SK-N-SH treated with all-trans-retinoic acid at 6 μM for 48 hours (cell line): ENCODE data around the gene ANKRD29.

Experiments used
- ATAC-seq: fragments of 200-7000 bp; cut with Tn5 transposase; 3 replicates; pipeline ENCODE4 v1.9.1; 2020; ENCODE audit warnings: mild to moderate bottlenecking, moderate library complexity
- ARNTL ChIP-seq: fragments of 450-650 bp; formaldehyde crosslinking; IDR thresholded peaks from 2 replicates; pipeline ENCODE4 v1.5.0; 2020; ENCODE audit warnings: low read depth, mild to moderate bottlenecking, moderate library complexity, borderline replicate concordance
- BACH2 ChIP-seq: fragments of 250-450 bp; sonication (Bioruptor Pico); IDR thresholded peaks from 2 replicates; pipeline ENCODE4 v1.9.0; 2021; ENCODE audit warnings: mild to moderate bottlenecking, borderline replicate concordance
- CREB5 ChIP-seq: fragments of 250-450 bp; sonication (Bioruptor Pico); IDR thresholded peaks from 2 replicates; pipeline ENCODE4 v1.5.1; 2020; ENCODE audit warnings: low read depth, mild to moderate bottlenecking, moderate library complexity
- CSDC2 ChIP-seq: fragments of 250-450 bp; sonication (Bioruptor Pico); IDR thresholded peaks from 2 replicates; pipeline ENCODE4 v1.5.0; 2020; ENCODE audit warnings: mild to moderate bottlenecking, moderate library complexity
- ESRRG ChIP-seq: fragments of 250-450 bp; sonication (Bioruptor Pico); IDR thresholded peaks from 2 replicates; pipeline ENCODE4 v1.6.1; 2021; ENCODE audit warnings: mild to moderate bottlenecking
- GLIS3 ChIP-seq: fragments of 250-450 bp; sonication (Bioruptor Pico); IDR thresholded peaks from 2 replicates; pipeline ENCODE4 v1.5.0; 2020; ENCODE audit warnings: mild to moderate bottlenecking, moderate library complexity
- ISL1 ChIP-seq: fragments of 250-450 bp; sonication (Bioruptor Pico); IDR thresholded peaks from 2 replicates; pipeline ENCODE4 v2.1.2; 2022; ENCODE audit warnings: mild to moderate bottlenecking, moderate library complexity
- OSR1 ChIP-seq: fragments of 250-450 bp; sonication (Bioruptor Pico); IDR thresholded peaks from 2 replicates; pipeline ENCODE4 v1.8.0; 2022; ENCODE audit warnings: moderate library complexity, mild to moderate bottlenecking, inconsistent platforms
- PPARA ChIP-seq: fragments of 250-450 bp; sonication (Bioruptor Pico); IDR thresholded peaks from 2 replicates; pipeline ENCODE4 v1.5.0; 2020; ENCODE audit warnings: mild to moderate bottlenecking, borderline replicate concordance
- TOX ChIP-seq: fragments of 250-450 bp; sonication (Bioruptor Pico); IDR thresholded peaks from 2 replicates; pipeline ENCODE4 v1.8.0; 2021; ENCODE audit warnings: mild to moderate bottlenecking, moderate library complexity, borderline replicate concordance
- ZC3H10 ChIP-seq: fragments of 250-450 bp; sonication (Bioruptor Pico); IDR thresholded peaks from 2 replicates; pipeline ENCODE4 v1.5.1; 2021; ENCODE audit warnings: mild to moderate bottlenecking, moderate library complexity
- ZFP3 ChIP-seq: fragments of 250-450 bp; sonication (Bioruptor Pico); IDR thresholded peaks from 2 replicates; pipeline ENCODE4 v1.5.0; 2020; ENCODE audit warnings: mild to moderate bottlenecking, moderate library complexity
- ZFP30 ChIP-seq: fragments of 450-650 bp; formaldehyde crosslinking; IDR thresholded peaks from 2 replicates; pipeline ENCODE4 v1.5.0; 2022; ENCODE audit warnings: mild to moderate bottlenecking, moderate library complexity
- ZNF565 ChIP-seq: fragments of 450-650 bp; formaldehyde crosslinking; conservative IDR thresholded peaks from 2 replicates; pipeline ENCODE4 v1.5.0; 2020; ENCODE audit warnings: low read depth, mild to moderate bottlenecking, moderate library complexity
- ZNF70 ChIP-seq: fragments of 450-650 bp; formaldehyde crosslinking; IDR thresholded peaks from 2 replicates; pipeline ENCODE4 v1.5.0; 2020; ENCODE audit warnings: mild to moderate bottlenecking, moderate library complexity
- ZNF8 ChIP-seq: fragments of 450-650 bp; formaldehyde crosslinking; IDR thresholded peaks from 2 replicates; pipeline ENCODE4 v1.5.0; 2020; ENCODE audit warnings: mild to moderate bottlenecking, moderate library complexity
- TF ChIP-seq, protein P1 (sequence below): fragments of 250-450 bp; sonication (Bioruptor Pico); IDR thresholded peaks from 2 replicates; pipeline ENCODE4 v1.5.0; 2020; ENCODE audit warnings: mild to moderate bottlenecking, moderate library complexity
- TF ChIP-seq, protein P2 (sequence below): fragments of 250-450 bp; sonication (Bioruptor Pico); IDR thresholded peaks from 2 replicates; pipeline ENCODE4 v1.5.1; 2021; ENCODE audit warnings: mild to moderate bottlenecking, moderate library complexity
- TF ChIP-seq, protein P3 (sequence below): fragments of 250-450 bp; sonication (Bioruptor Pico); IDR thresholded peaks from 2 replicates; pipeline ENCODE4 v1.8.0; 2020; ENCODE audit warnings: mild to moderate bottlenecking, moderate library complexity, borderline replicate concordance

ANKRD29 gene

GRCh38 chr18:23572012-23572411 lies 90.7 kb downstream of the ANKRD29 start (continued):
- TF ChIP-seq, protein P1, sequence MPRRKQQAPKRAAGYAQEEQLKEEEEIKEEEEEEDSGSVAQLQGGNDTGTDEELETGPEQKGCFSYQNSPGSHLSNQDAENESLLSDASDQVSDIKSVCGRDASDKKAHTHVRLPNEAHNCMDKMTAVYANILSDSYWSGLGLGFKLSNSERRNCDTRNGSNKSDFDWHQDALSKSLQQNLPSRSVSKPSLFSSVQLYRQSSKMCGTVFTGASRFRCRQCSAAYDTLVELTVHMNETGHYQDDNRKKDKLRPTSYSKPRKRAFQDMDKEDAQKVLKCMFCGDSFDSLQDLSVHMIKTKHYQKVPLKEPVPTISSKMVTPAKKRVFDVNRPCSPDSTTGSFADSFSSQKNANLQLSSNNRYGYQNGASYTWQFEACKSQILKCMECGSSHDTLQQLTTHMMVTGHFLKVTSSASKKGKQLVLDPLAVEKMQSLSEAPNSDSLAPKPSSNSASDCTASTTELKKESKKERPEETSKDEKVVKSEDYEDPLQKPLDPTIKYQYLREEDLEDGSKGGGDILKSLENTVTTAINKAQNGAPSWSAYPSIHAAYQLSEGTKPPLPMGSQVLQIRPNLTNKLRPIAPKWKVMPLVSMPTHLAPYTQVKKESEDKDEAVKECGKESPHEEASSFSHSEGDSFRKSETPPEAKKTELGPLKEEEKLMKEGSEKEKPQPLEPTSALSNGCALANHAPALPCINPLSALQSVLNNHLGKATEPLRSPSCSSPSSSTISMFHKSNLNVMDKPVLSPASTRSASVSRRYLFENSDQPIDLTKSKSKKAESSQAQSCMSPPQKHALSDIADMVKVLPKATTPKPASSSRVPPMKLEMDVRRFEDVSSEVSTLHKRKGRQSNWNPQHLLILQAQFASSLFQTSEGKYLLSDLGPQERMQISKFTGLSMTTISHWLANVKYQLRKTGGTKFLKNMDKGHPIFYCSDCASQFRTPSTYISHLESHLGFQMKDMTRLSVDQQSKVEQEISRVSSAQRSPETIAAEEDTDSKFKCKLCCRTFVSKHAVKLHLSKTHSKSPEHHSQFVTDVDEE (CRISPR knock-in tag), result no peak
- TF ChIP-seq, protein P2, sequence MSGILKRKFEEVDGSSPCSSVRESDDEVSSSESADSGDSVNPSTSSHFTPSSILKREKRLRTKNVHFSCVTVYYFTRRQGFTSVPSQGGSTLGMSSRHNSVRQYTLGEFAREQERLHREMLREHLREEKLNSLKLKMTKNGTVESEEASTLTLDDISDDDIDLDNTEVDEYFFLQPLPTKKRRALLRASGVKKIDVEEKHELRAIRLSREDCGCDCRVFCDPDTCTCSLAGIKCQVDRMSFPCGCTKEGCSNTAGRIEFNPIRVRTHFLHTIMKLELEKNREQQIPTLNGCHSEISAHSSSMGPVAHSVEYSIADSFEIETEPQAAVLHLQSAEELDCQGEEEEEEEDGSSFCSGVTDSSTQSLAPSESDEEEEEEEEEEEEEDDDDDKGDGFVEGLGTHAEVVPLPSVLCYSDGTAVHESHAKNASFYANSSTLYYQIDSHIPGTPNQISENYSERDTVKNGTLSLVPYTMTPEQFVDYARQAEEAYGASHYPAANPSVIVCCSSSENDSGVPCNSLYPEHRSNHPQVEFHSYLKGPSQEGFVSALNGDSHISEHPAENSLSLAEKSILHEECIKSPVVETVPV (CRISPR knock-in tag), result no peak

GRCh38 chr18:23570912-23571504 lies 91.7 kb downstream of the ANKRD29 start:
- no peak for TF ChIP-seq ESRRG (CRISPR knock-in tag)
- no peak for TF ChIP-seq ARNTL
- TF ChIP-seq ZFP3 (CRISPR knock-in tag), result no peak
- TF ChIP-seq CSDC2 (CRISPR knock-in tag), result no peak
- TF ChIP-seq, protein P3, sequence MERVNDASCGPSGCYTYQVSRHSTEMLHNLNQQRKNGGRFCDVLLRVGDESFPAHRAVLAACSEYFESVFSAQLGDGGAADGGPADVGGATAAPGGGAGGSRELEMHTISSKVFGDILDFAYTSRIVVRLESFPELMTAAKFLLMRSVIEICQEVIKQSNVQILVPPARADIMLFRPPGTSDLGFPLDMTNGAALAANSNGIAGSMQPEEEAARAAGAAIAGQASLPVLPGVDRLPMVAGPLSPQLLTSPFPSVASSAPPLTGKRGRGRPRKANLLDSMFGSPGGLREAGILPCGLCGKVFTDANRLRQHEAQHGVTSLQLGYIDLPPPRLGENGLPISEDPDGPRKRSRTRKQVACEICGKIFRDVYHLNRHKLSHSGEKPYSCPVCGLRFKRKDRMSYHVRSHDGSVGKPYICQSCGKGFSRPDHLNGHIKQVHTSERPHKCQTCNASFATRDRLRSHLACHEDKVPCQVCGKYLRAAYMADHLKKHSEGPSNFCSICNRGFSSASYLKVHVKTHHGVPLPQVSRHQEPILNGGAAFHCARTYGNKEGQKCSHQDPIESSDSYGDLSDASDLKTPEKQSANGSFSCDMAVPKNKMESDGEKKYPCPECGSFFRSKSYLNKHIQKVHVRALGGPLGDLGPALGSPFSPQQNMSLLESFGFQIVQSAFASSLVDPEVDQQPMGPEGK (CRISPR knock-in tag), result no peak
- no peak for TF ChIP-seq GLIS3 (CRISPR knock-in tag)
- TF ChIP-seq, protein P2 (CRISPR knock-in tag), result no peak
- TF ChIP-seq PPARA (CRISPR knock-in tag), result no peak
- no peak for TF ChIP-seq ISL1 (CRISPR knock-in tag)
- no peak for TF ChIP-seq BACH2 (CRISPR knock-in tag)
- TF ChIP-seq TOX (CRISPR knock-in tag), result no peak
- no peak for TF ChIP-seq ZNF70 (CRISPR knock-in tag)
- TF ChIP-seq OSR1 (CRISPR knock-in tag), result no peak
- no peak for TF ChIP-seq ZNF8 (CRISPR knock-in tag)
- TF ChIP-seq CREB5 (CRISPR knock-in tag), result no peak
- no peak for ATAC-seq

GRCh38 chr18:23569299-23570063 lies 93.2 kb downstream of the ANKRD29 start:
- TF ChIP-seq, protein P2 (CRISPR knock-in tag), result no peak
- TF ChIP-seq ZFP30 (CRISPR knock-in tag), result no peak
- no peak for TF ChIP-seq ARNTL
- no peak for TF ChIP-seq OSR1 (CRISPR knock-in tag)
- no peak for TF ChIP-seq BACH2 (CRISPR knock-in tag)
- no peak for TF ChIP-seq ZNF565 (CRISPR knock-in tag)
- TF ChIP-seq, protein P1 (CRISPR knock-in tag), result no peak
- no peak for TF ChIP-seq CREB5 (CRISPR knock-in tag)
- TF ChIP-seq ZC3H10 (CRISPR knock-in tag), result no peak
- no peak for ATAC-seq
